Kidney capillary endothelial cell (primary cell): ENCODE measurements around the gene DIAPH3.
"Not testable (repeated sequence)": the region's sequence is repeated elsewhere in the genome, so short reads cannot be mapped to it uniquely, and the experiment has no call there.

Experiments used
- DNase-seq: peaks from one replicate; pipeline ENCODE4 v3.0.0-alpha.2; 2018; ENCODE audit warnings: low spot score

The DIAPH3 gene

GRCh38 chr13:60095300-60095699 is 68.4 kb downstream of the DIAPH3 start:
- no peak for DNase-seq

GRCh38 chr13:60094385-60095088 is 69.2 kb downstream of the DIAPH3 start:
- DNase-seq = no peak

GRCh38 chr13:60093425-60094019 is 70.2 kb downstream of the DIAPH3 start:
- DNase-seq = no peak

GRCh38 chr13:60091573-60091972 is 72.2 kb downstream of the DIAPH3 start:
- no peak for DNase-seq

GRCh38 chr13:60090574-60090973 is 73.2 kb downstream of the DIAPH3 start:
- no peak for DNase-seq

GRCh38 chr13:60083780-60084179 is 79.9 kb downstream of the DIAPH3 start:
- not testable (repeated sequence) for DNase-seq

GRCh38 chr13:60080850-60081249 is 82.9 kb downstream of the DIAPH3 start:
- DNase-seq = no peak

- DNase-seq = no peak
These were observed 85.5 kb downstream of the DIAPH3 start for GRCh38 chr13:60078226-60078625.

GRCh38 chr13:60075850-60076249 is 87.9 kb downstream of the DIAPH3 start:
- no peak for DNase-seq

- no peak for DNase-seq
These were observed 89.3 kb downstream of the DIAPH3 start for GRCh38 chr13:60074397-60074796.

- no peak for DNase-seq
These were observed 97.5 kb downstream of the DIAPH3 start for GRCh38 chr13:60066226-60066625.

- DNase-seq = no peak
These were observed 101.2 kb downstream of the DIAPH3 start for GRCh38 chr13:60062502-60062901.

- DNase-seq = no peak
These were observed 102.0 kb downstream of the DIAPH3 start for GRCh38 chr13:60061737-60062136.

- no peak for DNase-seq
These were observed 111.9 kb downstream of the DIAPH3 start for GRCh38 chr13:60051754-60052285.

- DNase-seq = not testable (repeated sequence)
These were observed 115.4 kb downstream of the DIAPH3 start for GRCh38 chr13:60048353-60048752.

GRCh38 chr13:60047918-60048317 is 115.8 kb downstream of the DIAPH3 start:
- DNase-seq = no peak

GRCh38 chr13:60044321-60044720 is 119.4 kb downstream of the DIAPH3 start:
- DNase-seq = no peak

- no peak for DNase-seq
These were observed 120.5 kb downstream of the DIAPH3 start for GRCh38 chr13:60043262-60043661.

GRCh38 chr13:60040668-60041067 is 123.1 kb downstream of the DIAPH3 start:
- not testable (repeated sequence) for DNase-seq

GRCh38 chr13:60035874-60036273 is 127.9 kb downstream of the DIAPH3 start:
- DNase-seq = no peak

- DNase-seq = no peak
These were observed 130.9 kb downstream of the DIAPH3 start for GRCh38 chr13:60032851-60033250.

- no peak for DNase-seq
These were observed 135.7 kb downstream of the DIAPH3 start for GRCh38 chr13:60028021-60028420.

GRCh38 chr13:60026286-60026685 is 137.4 kb downstream of the DIAPH3 start:
- DNase-seq = no peak

- DNase-seq = no peak
These were observed 143.4 kb downstream of the DIAPH3 start for GRCh38 chr13:60020288-60020687.
